Aorta (tissue), 5 donors: ENCODE results near the gene NEFH. TPM values are rescaled to one million over a fixed set of nuclear protein-coding genes. Genes with fewer than 3 reads are reported as not detected.

Experiments used
- ATAC-seq: fragments of 200-7000 bp; cut with Tn5 transposase; one replicate; pipeline ENCODE4 v1.9.1; 2022; ENCODE audit warnings: moderate library complexity; ENCODE audit not compliant: low FRiP score
- DNase-seq, 2 donors: peaks; one replicate each; pipeline ENCODE4 v3.0.0-alpha.2; 2020
- H3K27ac ChIP-seq, 2 donors: one replicate each; pipeline ENCODE4 v1.5.1; 2013; ENCODE audit warnings: low read length in 2 of 2, mild to moderate bottlenecking in 2 of 2, moderate library complexity in 2 of 2, control low read depth in 1 of 2, inconsistent platforms in 1 of 2, low read depth in 1 of 2
- H3K27me3 ChIP-seq, 2 donors: one replicate each; pipeline ENCODE4 v1.6.1; 2013; ENCODE audit warnings: control low read depth in 1 of 2, low read length in 1 of 2, mild to moderate bottlenecking in 1 of 2, moderate library complexity in 1 of 2; ENCODE audit not compliant: insufficient read depth in 2 of 2, control insufficient read depth in 1 of 2
- H3K36me3 ChIP-seq, 2 donors: one replicate each; pipeline ENCODE4 v1.6.1; 2013; ENCODE audit warnings: control low read depth in 1 of 2, low read length in 1 of 2, mild to moderate bottlenecking in 1 of 2; ENCODE audit not compliant: insufficient read depth in 2 of 2, control insufficient read depth in 1 of 2
- H3K4me1 ChIP-seq, 2 donors: one replicate each; pipeline ENCODE4 v1.6.1; 2013; ENCODE audit warnings: low read length in 2 of 2, control low read depth in 1 of 2, mild to moderate bottlenecking in 1 of 2, moderate library complexity in 1 of 2; ENCODE audit not compliant: insufficient read depth in 2 of 2, control insufficient read depth in 1 of 2
- H3K4me3 ChIP-seq, 2 donors: one replicate each; pipeline ENCODE4 v1.5.1; 2013; ENCODE audit warnings: low read length in 2 of 2, control low read depth in 1 of 2, mild to moderate bottlenecking in 1 of 2
- H3K9me3 ChIP-seq: one replicate; pipeline ENCODE4 v1.6.1; 2013; ENCODE audit warnings: mild to moderate bottlenecking, low read length; ENCODE audit not compliant: control insufficient read depth
- WGBS, 2 donors: extraction: QIAGEN DNeasy Blood & Tissue Kit; methylation state at CpG; one replicate each; pipeline ENCODE4 v1.1.7; 2013; 5-methylcytosine and 5-hydroxymethylcytosine counted together
- intact Hi-C, 2 donors: fragments of 100-400 bp; cut with DNase I; formaldehyde crosslinking; loops; one replicate each; pipeline versions ENCODE4 v1.14.2 to v1.15.0; 2022
- polyA plus RNA-seq, 2 donors: library from polyadenylated mRNA; stranded (reverse); fragments of 200-250 nt; gene quantifications; one replicate each; pipeline ENCODE4 v1.2.3, GENCODE V29; 2013
- total RNA-seq, 2 donors: library from RNA; stranded (reverse); fragmentation: NEBNext Ultra II Directional; extraction: Animal tissue kit (Norgen Biotek cat#: 25700); gene quantifications; one replicate each; pipeline ENCODE4 v1.2.1, GENCODE V29; 2021
- donor health status: healthy with polysubstance abuse.
- donor health status: Bipolar disorder and iron deficiency.
- donor health status: DM: no; HTN: no; CAD: no.
- donor health status: DM: no; HTN: no; CAD: no.
- donor health status: DM: yes; HTN: yes; CAD: no.

The NEFH gene
- total and polyA plus RNA-seq, 4 donors, result 0.36 to 0.63 (median 0.38) TPM; not detected in 1

- intact Hi-C loops, result no loop called here
- 36 to 37% methylated on average over 6 of the region's 6 CpGs for WGBS, 2 donors
- H3K4me1 ChIP-seq, result no peaks in the 10 kb centered on the region
Observed at GRCh38 chr22:29476116-29476515, 3.9 kb upstream of the NEFH start.

GRCh38 chr22:29477723-29478318 is 2.2 kb upstream of the NEFH start:
- intact Hi-C loops, result no loop called here
- no peak overlapping the region for H3K27ac ChIP-seq
- no peaks in the 10 kb centered on the region for H3K36me3 ChIP-seq
- no peaks in the 10 kb centered on the region for H3K9me3 ChIP-seq
- ATAC-seq, result no peak
- no peaks in the 10 kb centered on the region for H3K4me1 ChIP-seq
- 6 to 17% methylated on average over 4 of the region's 4 CpGs for WGBS, 2 donors
- H3K4me3 ChIP-seq, result no peak overlapping the region
- DNase-seq, result no peak
- H3K27me3 ChIP-seq, result no peaks in the 10 kb centered on the region

More at GRCh38 chr22:29476116-29476515, 3.9 kb upstream of the NEFH start:
- no peak overlapping the region for H3K4me3 ChIP-seq
- H3K27ac ChIP-seq, result no peak overlapping the region
- ATAC-seq (no peak), DNase-seq (peak in 1 of 2 donors; percentile 69)
- no peaks in the 10 kb centered on the region for H3K27me3 ChIP-seq
- H3K9me3 ChIP-seq, result no peaks in the 10 kb centered on the region
- no peaks in the 10 kb centered on the region for H3K36me3 ChIP-seq

GRCh38 chr22:29478326-29479276 is 1.4 kb upstream of the NEFH start:
- intact Hi-C loops, result no loop called here
- DNase-seq (no peak), ATAC-seq (no peak)
- no peaks in the 10 kb centered on the region for H3K36me3 ChIP-seq
- H3K4me1 ChIP-seq, result no peaks in the 10 kb centered on the region
- no peak overlapping the region for H3K4me3 ChIP-seq
- no peaks in the 10 kb centered on the region for H3K27me3 ChIP-seq
- no peaks in the 10 kb centered on the region for H3K9me3 ChIP-seq
- H3K27ac ChIP-seq, result no peak overlapping the region
- 5 to 8% methylated on average over 18 to 21 of the region's 21 CpGs for WGBS, 2 donors

- H3K4me3 ChIP-seq, result no peak overlapping the region
- no peaks in the 10 kb centered on the region for H3K4me1 ChIP-seq
- intact Hi-C loops, result no loop called here
- H3K27me3 ChIP-seq, result no peaks in the 10 kb centered on the region
- no peaks in the 10 kb centered on the region for H3K36me3 ChIP-seq
- 3 to 5% methylated on average over 29 to 39 of the region's 39 CpGs for WGBS, 2 donors
- no peak overlapping the region for H3K27ac ChIP-seq
- no peaks in the 10 kb centered on the region for H3K9me3 ChIP-seq
- DNase-seq (no peak), ATAC-seq (no peak)
Observed at GRCh38 chr22:29480262-29480511, 169 bp downstream of the NEFH start.

- 6% methylated on average over 74 to 107 of the region's 107 CpGs for WGBS, 2 donors
- ATAC-seq (no peak), DNase-seq (peak; percentile 56 to 61)
- Histone ChIP-seq H3K9me3 (no peaks in the 10 kb centered on the region), H3K4me1 (no peaks in the 10 kb centered on the region), H3K27me3 (no peaks in the 10 kb centered on the region), H3K4me3 (no peak overlapping the region), H3K36me3 (no peaks in the 10 kb centered on the region), H3K27ac (no peak overlapping the region)
- intact Hi-C loops, result no loop called here
Observed at GRCh38 chr22:29480512-29481264, 670 bp downstream of the NEFH start.

GRCh38 chr22:29481265-29482000 is 1.4 kb downstream of the NEFH start:
- Histone ChIP-seq H3K27ac (no peak overlapping the region), H3K27me3 (no peaks in the 10 kb centered on the region), H3K9me3 (no peaks in the 10 kb centered on the region), H3K4me1 (no peaks in the 10 kb centered on the region), H3K36me3 (no peaks in the 10 kb centered on the region), H3K4me3 (no peak overlapping the region)
- no peak for ATAC-seq
- no peak for DNase-seq
- 8 to 9% methylated on average over 15 of the region's 15 CpGs for WGBS, 2 donors
- intact Hi-C loops, result no loop called here

- Histone ChIP-seq H3K36me3 (no peaks in the 10 kb centered on the region), H3K9me3 (no peaks in the 10 kb centered on the region), H3K4me1 (no peaks in the 10 kb centered on the region), H3K27me3 (no peaks in the 10 kb centered on the region), H3K4me3 (no peak overlapping the region), H3K27ac (no peak overlapping the region)
- intact Hi-C loops, result no loop called here
- WGBS, 2 donors, result 63 to 67% methylated on average over 11 of the region's 11 CpGs
- ATAC-seq (no peak), DNase-seq (no peak)
Observed at GRCh38 chr22:29482253-29482652, 2.2 kb downstream of the NEFH start.

- H3K36me3 ChIP-seq, result no peaks in the 10 kb centered on the region
- WGBS, 2 donors, result 93% methylated on average over 7 of the region's 7 CpGs
- no peak for ATAC-seq
- H3K27ac ChIP-seq, result no peak overlapping the region
- no peak for DNase-seq
- H3K4me1 ChIP-seq, result no peaks in the 10 kb centered on the region
- intact Hi-C loops, result no loop called here
- no peak overlapping the region for H3K4me3 ChIP-seq
- no peaks in the 10 kb centered on the region for H3K9me3 ChIP-seq
- H3K27me3 ChIP-seq, result no peaks in the 10 kb centered on the region
Observed at GRCh38 chr22:29482726-29483125, 2.7 kb downstream of the NEFH start.
